H9 (cell line): Measurements from ENCODE around the gene PRELID2. TPM values are rescaled to one million over a fixed set of nuclear protein-coding genes. Genes with fewer than 3 reads are reported as not detected.

Source experiments
- DNase-seq: peaks from one replicate; pipeline ENCODE4 v3.0.0-alpha.2; 2017
- H2AFZ ChIP-seq: one replicate; pipeline ENCODE4 v1.6.1; 2013; ENCODE audit warnings: mild to moderate bottlenecking, low read length, control low read depth, moderate library complexity
- H2AK5ac ChIP-seq: 2 replicates; pipeline ENCODE4 v1.6.1; 2013; ENCODE audit warnings: low read length, control low read depth, mixed read lengths; ENCODE audit not compliant: insufficient read length
- H2BK120ac ChIP-seq: one replicate; pipeline ENCODE4 v1.6.1; 2013; ENCODE audit warnings: low read depth, mild to moderate bottlenecking, low read length, control low read depth, inconsistent platforms; ENCODE audit not compliant: poor library complexity, severe bottlenecking
- H2BK12ac ChIP-seq: 2 replicates; pipeline ENCODE4 v1.6.1; 2013; ENCODE audit warnings: low read length, control low read depth, mixed read lengths, low read depth; ENCODE audit not compliant: insufficient read length
- H2BK15ac ChIP-seq: 2 replicates; pipeline ENCODE4 v1.6.1; 2013; ENCODE audit warnings: low read depth, low read length, control low read depth
- H2BK20ac ChIP-seq: one replicate; pipeline ENCODE4 v1.6.1; 2013; ENCODE audit warnings: low read depth, mild to moderate bottlenecking, low read length, control low read depth, inconsistent platforms; ENCODE audit not compliant: poor library complexity, severe bottlenecking
- H2BK5ac ChIP-seq: 2 replicates; pipeline ENCODE4 v1.6.1; 2013; ENCODE audit warnings: low read length, control low read depth, mixed read lengths; ENCODE audit not compliant: insufficient read length
- H3K14ac ChIP-seq: 2 replicates; pipeline ENCODE4 v1.6.1; 2013; ENCODE audit warnings: low read length, control low read depth; ENCODE audit not compliant: insufficient read depth
- H3K18ac ChIP-seq: 2 replicates; pipeline ENCODE4 v1.6.1; 2013; ENCODE audit warnings: low read depth, mild to moderate bottlenecking, mixed read lengths, low read length, control low read depth; ENCODE audit not compliant: insufficient read length
- H3K23ac ChIP-seq: 2 replicates; pipeline ENCODE4 v1.6.1; 2013; ENCODE audit warnings: low read length, control low read depth, mixed read lengths, low read depth; ENCODE audit not compliant: insufficient read length
- H3K23me2 ChIP-seq: 2 replicates; pipeline ENCODE4 v1.6.1; 2013; ENCODE audit warnings: low read depth, mild to moderate bottlenecking, mixed read lengths, low read length, control low read depth; ENCODE audit not compliant: insufficient read length, poor library complexity, severe bottlenecking
- H3K27ac ChIP-seq: 2 replicates; pipeline ENCODE4 v1.5.1; 2013; ENCODE audit warnings: low read length, control low read depth, mixed read lengths, low read depth; ENCODE audit not compliant: insufficient read length
- H3K27me3 ChIP-seq: 2 replicates; pipeline ENCODE4 v1.6.1; 2013; ENCODE audit warnings: low read length, control low read depth, inconsistent platforms; ENCODE audit not compliant: insufficient read depth
- H3K4ac ChIP-seq: 2 replicates; pipeline ENCODE4 v1.6.1; 2013; ENCODE audit warnings: low read depth, mild to moderate bottlenecking, control low read depth, inconsistent platforms, low read length, moderate library complexity
- H3K4me1 ChIP-seq: 2 replicates; pipeline ENCODE4 v1.6.1; 2013; ENCODE audit warnings: low read length, control low read depth, inconsistent platforms; ENCODE audit not compliant: insufficient read depth
- H3K4me2 ChIP-seq: 2 replicates; pipeline ENCODE4 v1.6.1; 2013; ENCODE audit warnings: low read length, control low read depth, mixed read lengths; ENCODE audit not compliant: insufficient read length, insufficient read depth
- H3K56ac ChIP-seq: 2 replicates; pipeline ENCODE4 v1.6.1; 2013; ENCODE audit warnings: low read depth, mild to moderate bottlenecking, mixed read lengths, low read length, control low read depth; ENCODE audit not compliant: insufficient read length
- H3K79me1 ChIP-seq: 2 replicates; pipeline ENCODE4 v1.6.1; 2013; ENCODE audit warnings: low read depth, mild to moderate bottlenecking, moderate library complexity, low read length, control low read depth, inconsistent platforms; ENCODE audit not compliant: insufficient read depth, poor library complexity, severe bottlenecking
- H3K79me2 ChIP-seq: 2 replicates; pipeline ENCODE4 v1.6.1; 2013; ENCODE audit warnings: low read length, control low read depth, inconsistent platforms; ENCODE audit not compliant: insufficient read depth
- H3K9ac ChIP-seq: 2 replicates; pipeline ENCODE4 v1.6.1; 2013; ENCODE audit warnings: low read length, control low read depth, mixed read lengths; ENCODE audit not compliant: insufficient read length; ENCODE audit errors: extremely low read depth
- H3K9me3 ChIP-seq: one replicate; pipeline ENCODE4 v1.6.1; 2013; ENCODE audit warnings: low read depth, low read length, inconsistent platforms; ENCODE audit not compliant: control insufficient read depth
- H3T11ph ChIP-seq: one replicate; pipeline ENCODE4 v1.6.1; 2013; ENCODE audit warnings: mild to moderate bottlenecking, low read length, control low read depth, inconsistent platforms
- H4K20me1 ChIP-seq: one replicate; pipeline ENCODE4 v1.6.1; 2013; ENCODE audit not compliant: control insufficient read depth, insufficient read length, insufficient read depth
- H4K5ac ChIP-seq: 2 replicates; pipeline ENCODE4 v1.6.1; 2013; ENCODE audit warnings: low read depth, mild to moderate bottlenecking, mixed read lengths, low read length, control low read depth; ENCODE audit not compliant: insufficient read length
- H4K8ac ChIP-seq: replicated peaks from 2 replicates; pipeline ENCODE4 v1.6.1; 2013; ENCODE audit warnings: low read length, control low read depth, mixed read lengths, low read depth; ENCODE audit not compliant: insufficient read length
- H4K91ac ChIP-seq: 2 replicates; pipeline ENCODE4 v1.6.1; 2013; ENCODE audit warnings: low read depth, mild to moderate bottlenecking, moderate library complexity, mixed read lengths, low read length, control low read depth; ENCODE audit not compliant: insufficient read length
- H3K27ac Mint-ChIP-seq, 3 experiments: 2 replicates in 2 of 3; 3 replicates in 1 of 3; pipeline ENCODE4 v1.8.0; 2020 to 2021; ENCODE audit warnings: mixed read lengths in 3 of 3, mild to moderate bottlenecking in 1 of 3, moderate library complexity in 1 of 3
- H3K27me3 Mint-ChIP-seq: 2 replicates; pipeline ENCODE4 v1.8.0; 2021; ENCODE audit warnings: low read depth, mild to moderate bottlenecking, moderate library complexity, mixed read lengths
- H3K36me3 Mint-ChIP-seq, 3 experiments: 2 replicates in 2 of 3; 3 replicates in 1 of 3; pipeline ENCODE4 v1.8.0; 2020 to 2021; ENCODE audit warnings: low read depth in 3 of 3, mixed read lengths in 3 of 3; ENCODE audit not compliant: insufficient read depth in 1 of 3
- H3K4me1 Mint-ChIP-seq, 2 experiments: 2 replicates each; pipeline ENCODE4 v1.8.0; 2020; ENCODE audit warnings: mixed read lengths in 2 of 2
- H3K4me3 Mint-ChIP-seq, 2 experiments: 2 replicates in 1 of 2; 3 replicates in 1 of 2; pipeline ENCODE4 v1.8.0; 2020 to 2021; ENCODE audit warnings: mild to moderate bottlenecking in 2 of 2, mixed read lengths in 2 of 2, moderate library complexity in 1 of 2
- H3K9me3 Mint-ChIP-seq, 2 experiments: 2 replicates in 1 of 2; 3 replicates in 1 of 2; pipeline ENCODE4 v1.8.0; 2020; ENCODE audit warnings: mild to moderate bottlenecking in 2 of 2, mixed read lengths in 2 of 2, moderate library complexity in 1 of 2
- CTCF ChIP-seq: fragments of 200-600 bp; sonication (generic); conservative IDR thresholded peaks from 3 replicates; pipeline ENCODE4 v1.8.0; 2021; ENCODE audit warnings: antibody characterized with exemption, mild to moderate bottlenecking
- WGBS: extraction: QIAGEN DNeasy Blood & Tissue Kit; methylation state at CpG from one replicate; pipeline ENCODE4 v1.1.7; 2013; ENCODE audit warnings: missing lambda C conversion rate, low lambda C conversion rate, mixed read lengths; ENCODE audit not compliant: insufficient read length; ENCODE audit errors: extremely low coverage; 5-methylcytosine and 5-hydroxymethylcytosine counted together
- total RNA-seq: library from RNA; stranded (reverse); gene quantifications from 2 replicates; pipeline ENCODE4 v1.2.1, GENCODE V29; 2021

PRELID2 gene
- total RNA-seq, 1 experiment from 2014 or later = 13.2 TPM

GRCh38 chr5:145848854-145849253 lies 13.7 kb upstream of the PRELID2 start:
- H3K79me2 ChIP-seq = no peaks in the 10 kb centered on the region
- H4K20me1 ChIP-seq = no peaks in the 10 kb centered on the region
- no peaks in the 10 kb centered on the region for H3K23me2 ChIP-seq
- no peak overlapping the region for H2AFZ ChIP-seq
- H4K91ac ChIP-seq = no peak overlapping the region
- no peaks in the 10 kb centered on the region for H3K9me3 ChIP-seq
- no peaks in the 10 kb centered on the region for H3K9me3 Mint-ChIP-seq
- WGBS = no CpG with 5 or more reads among the region's 1 CpG
- H3K36me3 Mint-ChIP-seq = no peaks in the 10 kb centered on the region
- no peak overlapping the region for H3K4me2 ChIP-seq
- H3K4me1 ChIP-seq = no peaks in the 10 kb centered on the region
- H2BK5ac ChIP-seq = no peak overlapping the region
- H3K27me3 Mint-ChIP-seq = no peaks in the 10 kb centered on the region; the same call in 1 of the 2 replicates
- H3K27me3 ChIP-seq = no peaks in the 10 kb centered on the region
- H3T11ph ChIP-seq = no peak overlapping the region
- no peak overlapping the region for H2BK12ac ChIP-seq
- H3K18ac ChIP-seq = no peak overlapping the region
- no peaks in the 10 kb centered on the region for H3K79me1 ChIP-seq
- TF ChIP-seq CTCF = no peak
- H2AK5ac ChIP-seq = no peak overlapping the region
- no peak overlapping the region for H2BK120ac ChIP-seq
- H3K27ac ChIP-seq = no peak overlapping the region
- H3K4me1 Mint-ChIP-seq = no peaks in the 10 kb centered on the region
- H3K27ac Mint-ChIP-seq = no peak overlapping the region
- no peak overlapping the region for H2BK20ac ChIP-seq
- no peak overlapping the region for H3K23ac ChIP-seq
- no peak overlapping the region for H3K4ac ChIP-seq
- no peak for DNase-seq
- no peak overlapping the region for H4K8ac ChIP-seq
- no peak overlapping the region for H3K9ac ChIP-seq
- H2BK15ac ChIP-seq = no peak overlapping the region
- no peak overlapping the region for H3K4me3 Mint-ChIP-seq
- no peak overlapping the region for H3K56ac ChIP-seq
- H4K5ac ChIP-seq = no peak overlapping the region
- H3K14ac ChIP-seq = no peak overlapping the region
